Transverse colon (tissue), 4 donors: ENCODE results near the gene RABEP2. TPM values are rescaled to one million over a fixed set of nuclear protein-coding genes. Genes with fewer than 3 reads are reported as not detected.
"Not testable (repeated sequence)": the region's sequence is repeated elsewhere in the genome, so short reads cannot be mapped to it uniquely, and the experiment has no call there.

Source experiments
- DNase-seq: peaks from one replicate; pipeline ENCODE4 v3.0.0-alpha.2; 2019
- H3K27ac ChIP-seq, 4 donors: fragments of 200-600 bp; sonication (generic); 2 replicates each; pipeline ENCODE4 v1.5.1; 2016 to 2018; ENCODE audit warnings: inconsistent platforms in 4 of 4
- H3K27me3 ChIP-seq: fragments of 200-600 bp; sonication (generic); 2 replicates; pipeline ENCODE4 v1.5.1; 2017; ENCODE audit warnings: inconsistent platforms
- H3K36me3 ChIP-seq, 4 donors: fragments of 200-600 bp; sonication (generic); 2 replicates each; pipeline ENCODE4 v1.5.1; 2017 to 2019; ENCODE audit warnings: inconsistent platforms in 4 of 4
- H3K4me1 ChIP-seq, 4 donors: fragments of 200-600 bp; sonication (generic); 2 replicates each; pipeline ENCODE4 v1.5.1; 2017 to 2020; ENCODE audit warnings: inconsistent platforms in 4 of 4
- H3K4me3 ChIP-seq, 4 donors: fragments of 200-600 bp; sonication (generic); 1 replicate in 1 of 4; 2 replicates in 3 of 4; pipeline versions ENCODE4 v1.5.1 to v1.6.1; 2017 to 2019; ENCODE audit warnings: inconsistent platforms in 4 of 4
- H3K9me3 ChIP-seq, 2 donors: fragments of 200-600 bp; sonication (generic); 2 replicates each; pipeline ENCODE4 v1.5.1; 2017 to 2019; ENCODE audit warnings: inconsistent platforms in 2 of 2
- CTCF ChIP-seq, 5 experiments: fragments of 200-600 bp in 3 of 5; fragments of 450-650 bp in 2 of 5; sonication (generic) in 3 of 5; IDR thresholded peaks; 1 replicate in 2 of 5; 2 replicates in 3 of 5; pipeline ENCODE4 v1.5.1; 2016 to 2017; ENCODE audit warnings: antibody characterized with exemption in 5 of 5, inconsistent platforms in 3 of 5, mild to moderate bottlenecking in 2 of 5, moderate library complexity in 1 of 5
- EP300 ChIP-seq: sonication (generic); formaldehyde crosslinking; IDR thresholded peaks from one replicate; pipeline ENCODE4 v1.6.1; 2017; ENCODE audit warnings: antibody characterized with exemption, low read depth
- POLR2A ChIP-seq: fragments of 450-650 bp; IDR thresholded peaks from one replicate; pipeline ENCODE4 v1.6.1; 2016; ENCODE audit warnings: antibody characterized with exemption, mild to moderate bottlenecking, moderate library complexity
- POLR2AphosphoS5 ChIP-seq, 3 donors: sonication (generic); formaldehyde crosslinking; IDR thresholded peaks; one replicate each; pipeline ENCODE4 v1.6.1; 2016; ENCODE audit warnings: antibody characterized with exemption in 3 of 3
- WGBS, 2 donors: methylation state at CpG; one replicate each; pipeline ENCODE4 v1.1.5; 2018; ENCODE audit warnings: low coverage in 1 of 2; 5-methylcytosine and 5-hydroxymethylcytosine counted together
- in situ Hi-C, 4 donors: fragments of 200-750 bp; cut with MboI; loops; one replicate each; pipeline versions ENCODE4 v1.15.0 to v1.15.1; 2017; ENCODE audit warnings: low sequenced_read_pairs in 3 of 4, low pct_ligation_motif_present in 1 of 4, low pct_unique_long_range_greater_than_20kb in 1 of 4
- intact Hi-C: fragments of 100-400 bp; cut with DNase I; formaldehyde crosslinking; loops from one replicate; pipeline ENCODE4 v1.15.1; 2023; ENCODE audit warnings: low total_unique reads
- total RNA-seq, 4 donors: library from RNA; depleted of rRNA; stranded (reverse); fragments of >200 nt; gene quantifications; one replicate each; pipeline ENCODE4 v1.1.0, GENCODE V29; 2016

RABEP2 gene
- total RNA-seq, 4 donors from 2014 or later = 57.1 to 182 (median 130) TPM

- no peak for DNase-seq
- H3K36me3 ChIP-seq = no peaks in the 10 kb centered on the region
- no peak for TF ChIP-seq CTCF (IDR thresholded peaks at IDR 0.05)
- TF ChIP-seq EP300 = no peak
- no peak for TF ChIP-seq POLR2A
- no peak for TF ChIP-seq POLR2AphosphoS5 (IDR thresholded peaks at IDR 0.05)
- no peaks in the 10 kb centered on the region for H3K27me3 ChIP-seq
- no peaks in the 10 kb centered on the region for H3K4me1 ChIP-seq
- intact Hi-C loops = no loop called here
- H3K27ac ChIP-seq = no peak overlapping the region
- in situ Hi-C loops = no loop called here
- no peak overlapping the region for H3K4me3 ChIP-seq
- no peaks in the 10 kb centered on the region for H3K9me3 ChIP-seq
- 87 to 90% methylated on average over 4 of the region's 4 CpGs for WGBS, 2 donors
Observed at GRCh38 chr16:28895609-28896008, 29.4 kb downstream of the RABEP2 start.

- H3K9me3 ChIP-seq = no peaks in the 10 kb centered on the region
- WGBS, 2 donors = 76 to 92% methylated on average over 2 to 4 of the region's 4 CpGs
- intact Hi-C loops = no loop called here
- no peaks in the 10 kb centered on the region for H3K36me3 ChIP-seq
- H3K4me3 ChIP-seq = no peak overlapping the region
- in situ Hi-C loops = no loop called here
- H3K4me1 ChIP-seq = no peaks in the 10 kb centered on the region
- no peaks in the 10 kb centered on the region for H3K27me3 ChIP-seq
- DNase-seq = no peak
- TF ChIP-seq POLR2A = no peak
- H3K27ac ChIP-seq = no peak overlapping the region
Observed at GRCh38 chr16:28893291-28893690, 31.7 kb downstream of the RABEP2 start.

GRCh38 chr16:28891964-28892890, 32.8 kb downstream of the RABEP2 start:
- Histone ChIP-seq H3K27me3 (no peaks in the 10 kb centered on the region), H3K36me3 (no peaks in the 10 kb centered on the region), H3K4me1 (no peaks in the 10 kb centered on the region), H3K4me3 (no peak overlapping the region), H3K9me3 (no peaks in the 10 kb centered on the region), H3K27ac (no peak overlapping the region)
- 78 to 94% methylated on average over 3 to 14 of the region's 14 CpGs for WGBS, 2 donors
- no peak for DNase-seq
- TF ChIP-seq POLR2AphosphoS5 (IDR thresholded peaks at IDR 0.05) (no peak), CTCF (IDR thresholded peaks at IDR 0.05) (no peak), EP300 (no peak), POLR2A (no peak)
- intact Hi-C loops (no loop called here), in situ Hi-C loops (no loop called here)

GRCh38 chr16:28890355-28890754, 34.7 kb downstream of the RABEP2 start:
- 83 to 94% methylated on average over 1 to 5 of the region's 5 CpGs for WGBS, 2 donors
- intact Hi-C loops, H3K4me3 ChIP-seq, H3K27ac ChIP-seq, H3K27me3 ChIP-seq, H3K4me1 ChIP-seq, DNase-seq, H3K36me3 ChIP-seq, H3K9me3 ChIP-seq, in situ Hi-C loops: not testable (repeated sequence)

GRCh38 chr16:28886945-28887344, 38.1 kb downstream of the RABEP2 start:
- H3K27ac ChIP-seq = no peak overlapping the region
- H3K4me1 ChIP-seq = no peaks in the 10 kb centered on the region
- H3K27me3 ChIP-seq = peaks cover 9% of the 10 kb centered on the region
- no peak for TF ChIP-seq CTCF (IDR thresholded peaks at IDR 0.05)
- no peak for TF ChIP-seq POLR2AphosphoS5 (IDR thresholded peaks at IDR 0.05)
- no peak for TF ChIP-seq EP300
- no peak for TF ChIP-seq POLR2A
- WGBS, 2 donors = 88% methylated on average over 10 of the region's 10 CpGs; no CpG with 5 or more reads in 1 of the 2 donors
- no peaks in the 10 kb centered on the region for H3K9me3 ChIP-seq
- intact Hi-C loops (no loop called here), in situ Hi-C loops (no loop called here)
- H3K36me3 ChIP-seq = no peaks in the 10 kb centered on the region
- H3K4me3 ChIP-seq = no peak overlapping the region
- DNase-seq = no peak
